HCT116 (cell line): Measurements from ENCODE around the gene RYR3. TPM values are rescaled to one million over a fixed set of nuclear protein-coding genes. Genes with fewer than 3 reads are reported as not detected.

Source experiments
- ATAC-seq: fragments of 200-7000 bp; cut with Tn5 transposase; 2 replicates; pipeline ENCODE4 v1.9.1; 2020; ENCODE audit warnings: mild to moderate bottlenecking, moderate library complexity
- BruUV-seq: library from RNA; stranded (reverse); fragments of 400-500 nt; replicated peaks from 2 replicates; lab custom pipeline; 2021; lab: Mats Ljungman, UMichigan
- CTCF ChIA-PET: fragments of 300-600 bp; sonication (Branson Sonifier 250); formaldehyde crosslinking; loops from one replicate; lab custom pipeline; 2021; ENCODE audit warnings: antibody characterized with exemption; lab: Charles Lee
- POLR2A ChIA-PET: fragments of 300-600, 350-600 bp; sonication (Branson Sonifier 250); formaldehyde crosslinking; loops from one replicate; lab custom pipeline; 2021; ENCODE audit warnings: antibody characterized with exemption; lab: Charles Lee
- RAD21 ChIA-PET, 2 experiments: fragments of 300-600 bp; sonication (Branson Sonifier 250); formaldehyde crosslinking; loops; one replicate each; lab custom pipeline; 2023; ENCODE audit warnings: low total read pairs in 2 of 2; ENCODE audit not compliant: uncharacterized antibody in 2 of 2, unreplicated experiment in 2 of 2, low non-redundant PET in 1 of 2; lab: Charles Lee
- DNase-seq: peaks from one replicate; pipeline ENCODE4 v3.0.0-alpha.2; 2010; ENCODE audit warnings: low read depth, low spot score
- H2AFZ ChIP-seq: fragments of 200-600 bp; shearing (Covaris generic), sonication (generic); 2 replicates; pipeline ENCODE4 v1.6.1; 2017; ENCODE audit warnings: low read depth, mixed run types, mixed read lengths, antibody characterized with exemption, low read length; ENCODE audit not compliant: poor library complexity, severe bottlenecking
- H3K27ac ChIP-seq: 2 replicates; pipeline ENCODE4 v1.5.1; 2012; ENCODE audit warnings: low read depth, low read length
- H3K27me3 ChIP-seq: fragments of 200-600 bp; sonication (generic); 2 replicates; pipeline ENCODE4 v1.6.1; 2016; ENCODE audit warnings: mixed run types, low read length, mixed read lengths; ENCODE audit not compliant: insufficient read depth
- H3K36me3 ChIP-seq, 2 experiments: fragments of 200-500 bp in 1 of 2; fragments of 200-600 bp in 1 of 2; sonication (Bioruptor generic) in 1 of 2; sonication (generic) in 1 of 2; 2 replicates each; pipeline versions ENCODE4 v1.5.1 to v1.6.1; 2014 to 2016; ENCODE audit warnings: low read length in 2 of 2, inconsistent platforms in 1 of 2, mixed read lengths in 1 of 2, mixed run types in 1 of 2; ENCODE audit not compliant: insufficient read depth in 2 of 2, control insufficient read depth in 1 of 2
- H3K4me1 ChIP-seq, 2 experiments: fragments of 200-600 bp in 1 of 2; sonication (generic) in 1 of 2; 2 replicates each; pipeline versions ENCODE4 v1.5.1 to v1.6.1; 2012 to 2017; ENCODE audit warnings: low read length in 2 of 2, inconsistent platforms in 1 of 2, mild to moderate bottlenecking in 1 of 2, mixed read lengths in 1 of 2, mixed run types in 1 of 2, moderate library complexity in 1 of 2; ENCODE audit not compliant: insufficient read depth in 2 of 2, control insufficient read depth in 1 of 2
- H3K4me2 ChIP-seq: fragments of 200-600 bp; sonication (generic); 2 replicates; pipeline ENCODE4 v1.6.1; 2017; ENCODE audit warnings: mixed run types, low read length, mixed read lengths
- H3K4me3 ChIP-seq, 2 experiments: fragments of 200-600 bp in 1 of 2; sonication (generic) in 1 of 2; replicated peaks in 1 of 2; 2 replicates each; pipeline ENCODE4 v1.5.1; 2011 to 2016; ENCODE audit warnings: low read length in 2 of 2, control low read depth in 1 of 2, low read depth in 1 of 2, mild to moderate bottlenecking in 1 of 2, mixed read lengths in 1 of 2, mixed run types in 1 of 2
- H3K79me2 ChIP-seq: fragments of 200-600 bp; sonication (generic); 2 replicates; pipeline ENCODE4 v1.6.1; 2017; ENCODE audit warnings: mild to moderate bottlenecking, mixed run types, low read length, moderate library complexity, mixed read lengths; ENCODE audit not compliant: insufficient read depth
- H3K9ac ChIP-seq: fragments of 200-600 bp; sonication (generic); 2 replicates; pipeline ENCODE4 v1.6.1; 2016; ENCODE audit warnings: low read length, mixed read lengths
- H3K9me2 ChIP-seq: fragments of 200-600 bp; sonication (generic), shearing (Covaris generic); 2 replicates; pipeline ENCODE4 v1.6.1; 2017; ENCODE audit warnings: mixed run types, mild to moderate bottlenecking, moderate library complexity; ENCODE audit not compliant: insufficient read depth
- H3K9me3 ChIP-seq, 2 experiments: fragments of 200-500 bp in 1 of 2; fragments of 200-600 bp in 1 of 2; sonication (Bioruptor generic) in 1 of 2; sonication (generic) in 1 of 2; 2 replicates each; pipeline ENCODE4 v1.6.1; 2014 to 2017; ENCODE audit warnings: low read length in 2 of 2, mixed read lengths in 2 of 2, inconsistent platforms in 1 of 2, low read depth in 1 of 2, mild to moderate bottlenecking in 1 of 2, mixed run types in 1 of 2, moderate library complexity in 1 of 2; ENCODE audit not compliant: control insufficient read depth in 1 of 2, insufficient read depth in 1 of 2
- H4K20me1 ChIP-seq: fragments of 200-600 bp; sonication (generic), shearing (Covaris generic); 2 replicates; pipeline ENCODE4 v1.6.1; 2017; ENCODE audit warnings: mixed run types, mild to moderate bottlenecking, moderate library complexity; ENCODE audit not compliant: insufficient read depth
- CBX3 ChIP-seq: IDR thresholded peaks from 2 replicates; pipeline ENCODE4 v1.6.1; 2012; ENCODE audit warnings: low read depth
- EGR1 ChIP-seq: IDR thresholded peaks from 2 replicates; pipeline ENCODE4 v1.6.1; 2012; ENCODE audit warnings: low read depth
- EZH2phosphoT487 ChIP-seq: fragments of 200-600 bp; IDR thresholded peaks from 2 replicates; pipeline ENCODE4 v1.6.1; 2018; ENCODE audit warnings: antibody characterized with exemption, borderline replicate concordance
- FOSL1 ChIP-seq: IDR thresholded peaks from 2 replicates; pipeline ENCODE4 v1.6.1; 2012; ENCODE audit warnings: low read depth
- JUND ChIP-seq: IDR thresholded peaks from 2 replicates; pipeline ENCODE4 v1.6.1; 2012
- POLR2A ChIP-seq: IDR thresholded peaks from 2 replicates; pipeline ENCODE4 v1.7.0; 2011; ENCODE audit warnings: borderline replicate concordance; ENCODE audit not compliant: insufficient read depth, insufficient read length; ENCODE audit errors: extremely low read depth
- SIN3A ChIP-seq: IDR thresholded peaks from 2 replicates; pipeline ENCODE4 v1.6.1; 2012; ENCODE audit warnings: low read depth
- SRF ChIP-seq: IDR thresholded peaks from 2 replicates; pipeline ENCODE4 v1.6.1; 2012; ENCODE audit warnings: low read depth
- YY1 ChIP-seq: IDR thresholded peaks from 2 replicates; pipeline ENCODE4 v1.6.1; 2011; ENCODE audit warnings: low read length, low read depth, moderate library complexity, mild to moderate bottlenecking; ENCODE audit not compliant: insufficient replicate concordance; ENCODE audit errors: extremely low read depth
- ZNF274 ChIP-seq: fragments of 200-500 bp; sonication (Bioruptor generic); IDR thresholded peaks from 2 replicates; pipeline ENCODE4 v1.6.1; 2014; ENCODE audit warnings: mild to moderate bottlenecking, low read depth, low read length, inconsistent platforms
- intact Hi-C: fragments of 100-400 bp; cut with micrococcal nuclease; formaldehyde crosslinking; loops from 2 replicates; pipeline ENCODE4 v1.10.0; 2022
- total RNA-seq: library from RNA; stranded (reverse); gene quantifications from one replicate; pipeline ENCODE4 v1.2.1, GENCODE V29; 2021; ENCODE audit not compliant: unreplicated experiment
- TF ChIP-seq, protein P1 (sequence below): IDR thresholded peaks from 2 replicates; pipeline ENCODE4 v1.6.1; 2012
- TF ChIP-seq, protein P2 (sequence below): IDR thresholded peaks from 2 replicates; pipeline ENCODE4 v1.6.1; 2012; ENCODE audit warnings: low read depth
- TF ChIP-seq, protein P3 (sequence below), 3 experiments: fragments of 200-600 bp in 1 of 3; sonication (generic) in 1 of 3; IDR thresholded peaks in 2 of 3; conservative IDR thresholded peaks in 1 of 3; 2 replicates each; pipeline ENCODE4 v1.5.1; 2012 to 2017; ENCODE audit warnings: low read depth in 2 of 3, low read length in 2 of 3, antibody characterized with exemption in 1 of 3, borderline replicate concordance in 1 of 3, control low read depth in 1 of 3, mild to moderate bottlenecking in 1 of 3, mixed read lengths in 1 of 3, mixed run types in 1 of 3, moderate library complexity in 1 of 3; ENCODE audit not compliant: insufficient read depth in 1 of 3

RYR3 gene
- total RNA-seq, 1 experiment from 2014 or later: not detected

DNA sequence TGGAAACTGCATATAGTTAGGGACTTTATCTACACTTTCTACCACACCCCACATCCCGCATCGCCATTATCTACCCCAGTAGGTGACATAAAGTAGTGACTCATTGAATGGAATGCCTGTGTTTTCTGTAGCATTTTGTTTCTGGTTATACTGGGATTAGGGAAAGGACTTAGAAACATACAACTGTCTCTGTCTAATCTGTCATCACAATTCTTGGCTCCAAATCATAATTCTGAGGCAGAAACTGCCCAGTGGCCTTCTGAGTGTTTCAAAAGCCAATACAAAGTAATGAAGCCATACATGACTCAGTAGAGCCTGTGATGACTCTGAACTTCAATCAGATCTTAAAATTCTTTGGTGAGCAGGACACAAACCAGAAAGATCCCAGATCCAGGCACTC is 541.8 kb downstream of the RYR3 start:
- BruUV-seq: no TSS peak
- Histone ChIP-seq H3K79me2 (no peaks in the 10 kb centered on the region), H3K4me2 (peak overlapping the region; percentile 4; the same call in 1 of the 2 replicates), H3K9me3 (no peaks in the 10 kb centered on the region), H3K4me1 (peaks cover 0 to 8% of the 10 kb centered on the region in 2 experiments; a peak in 1 of 4 replicates), H4K20me1 (no peaks in the 10 kb centered on the region), H3K9ac (no peak overlapping the region), H3K27me3 (no peaks in the 10 kb centered on the region), H3K4me3 (no peak overlapping the region)
- ChIA-PET RAD21 (no interaction called here), POLR2A (no interaction called here), CTCF (no interaction called here)
- intact Hi-C loops: no loop called here
- peak; percentile 61 for ATAC-seq
- no peak for DNase-seq
- TF ChIP-seq CBX3 (no peak), POLR2A (no peak), YY1 (no peak), FOSL1 (no peak), ZNF274 (no peak)
- TF ChIP-seq, protein P1, sequence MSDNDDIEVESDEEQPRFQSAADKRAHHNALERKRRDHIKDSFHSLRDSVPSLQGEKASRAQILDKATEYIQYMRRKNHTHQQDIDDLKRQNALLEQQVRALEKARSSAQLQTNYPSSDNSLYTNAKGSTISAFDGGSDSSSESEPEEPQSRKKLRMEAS: no peak
- TF ChIP-seq, all 23 proteins: peak for 0
- Histone ChIP-seq H2AFZ (no peak overlapping the region), H3K36me3 (no peaks in the 10 kb centered on the region), H3K9me2 (no peaks in the 10 kb centered on the region), H3K27ac (no peak overlapping the region)

DNA sequence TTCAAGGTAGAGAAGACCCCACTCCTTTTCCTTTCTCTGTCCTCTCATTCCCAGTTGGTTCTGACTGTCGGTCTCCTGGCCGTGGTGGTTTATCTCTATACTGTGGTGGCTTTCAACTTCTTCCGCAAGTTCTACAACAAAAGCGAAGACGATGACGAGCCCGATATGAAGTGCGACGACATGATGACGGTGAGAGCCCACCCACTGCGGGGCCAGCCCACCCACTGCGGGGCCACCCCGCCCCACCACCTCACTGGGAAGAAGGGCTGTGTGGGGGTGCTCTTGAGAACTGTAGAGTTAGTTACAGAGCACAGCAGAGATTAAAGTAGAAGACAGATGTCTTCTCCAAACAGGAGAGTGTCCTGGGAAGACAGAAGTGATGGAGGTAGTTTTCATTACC is 547.0 kb downstream of the RYR3 start:
- BruUV-seq: no TSS peak
- no peak overlapping the region for H2AFZ ChIP-seq
- H3K4me1 ChIP-seq: peaks cover 0 to 11% of the 10 kb centered on the region in 2 experiments; a peak in 2 of 4 replicates
- TF ChIP-seq YY1 (no peak), FOSL1 (no peak), EZH2phosphoT487 (no peak), JUND (no peak), EGR1 (no peak), SRF (no peak), SIN3A (no peak)
- TF ChIP-seq, protein P2, sequence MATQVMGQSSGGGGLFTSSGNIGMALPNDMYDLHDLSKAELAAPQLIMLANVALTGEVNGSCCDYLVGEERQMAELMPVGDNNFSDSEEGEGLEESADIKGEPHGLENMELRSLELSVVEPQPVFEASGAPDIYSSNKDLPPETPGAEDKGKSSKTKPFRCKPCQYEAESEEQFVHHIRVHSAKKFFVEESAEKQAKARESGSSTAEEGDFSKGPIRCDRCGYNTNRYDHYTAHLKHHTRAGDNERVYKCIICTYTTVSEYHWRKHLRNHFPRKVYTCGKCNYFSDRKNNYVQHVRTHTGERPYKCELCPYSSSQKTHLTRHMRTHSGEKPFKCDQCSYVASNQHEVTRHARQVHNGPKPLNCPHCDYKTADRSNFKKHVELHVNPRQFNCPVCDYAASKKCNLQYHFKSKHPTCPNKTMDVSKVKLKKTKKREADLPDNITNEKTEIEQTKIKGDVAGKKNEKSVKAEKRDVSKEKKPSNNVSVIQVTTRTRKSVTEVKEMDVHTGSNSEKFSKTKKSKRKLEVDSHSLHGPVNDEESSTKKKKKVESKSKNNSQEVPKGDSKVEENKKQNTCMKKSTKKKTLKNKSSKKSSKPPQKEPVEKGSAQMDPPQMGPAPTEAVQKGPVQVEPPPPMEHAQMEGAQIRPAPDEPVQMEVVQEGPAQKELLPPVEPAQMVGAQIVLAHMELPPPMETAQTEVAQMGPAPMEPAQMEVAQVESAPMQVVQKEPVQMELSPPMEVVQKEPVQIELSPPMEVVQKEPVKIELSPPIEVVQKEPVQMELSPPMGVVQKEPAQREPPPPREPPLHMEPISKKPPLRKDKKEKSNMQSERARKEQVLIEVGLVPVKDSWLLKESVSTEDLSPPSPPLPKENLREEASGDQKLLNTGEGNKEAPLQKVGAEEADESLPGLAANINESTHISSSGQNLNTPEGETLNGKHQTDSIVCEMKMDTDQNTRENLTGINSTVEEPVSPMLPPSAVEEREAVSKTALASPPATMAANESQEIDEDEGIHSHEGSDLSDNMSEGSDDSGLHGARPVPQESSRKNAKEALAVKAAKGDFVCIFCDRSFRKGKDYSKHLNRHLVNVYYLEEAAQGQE: no peak
- TF ChIP-seq, protein P3, sequence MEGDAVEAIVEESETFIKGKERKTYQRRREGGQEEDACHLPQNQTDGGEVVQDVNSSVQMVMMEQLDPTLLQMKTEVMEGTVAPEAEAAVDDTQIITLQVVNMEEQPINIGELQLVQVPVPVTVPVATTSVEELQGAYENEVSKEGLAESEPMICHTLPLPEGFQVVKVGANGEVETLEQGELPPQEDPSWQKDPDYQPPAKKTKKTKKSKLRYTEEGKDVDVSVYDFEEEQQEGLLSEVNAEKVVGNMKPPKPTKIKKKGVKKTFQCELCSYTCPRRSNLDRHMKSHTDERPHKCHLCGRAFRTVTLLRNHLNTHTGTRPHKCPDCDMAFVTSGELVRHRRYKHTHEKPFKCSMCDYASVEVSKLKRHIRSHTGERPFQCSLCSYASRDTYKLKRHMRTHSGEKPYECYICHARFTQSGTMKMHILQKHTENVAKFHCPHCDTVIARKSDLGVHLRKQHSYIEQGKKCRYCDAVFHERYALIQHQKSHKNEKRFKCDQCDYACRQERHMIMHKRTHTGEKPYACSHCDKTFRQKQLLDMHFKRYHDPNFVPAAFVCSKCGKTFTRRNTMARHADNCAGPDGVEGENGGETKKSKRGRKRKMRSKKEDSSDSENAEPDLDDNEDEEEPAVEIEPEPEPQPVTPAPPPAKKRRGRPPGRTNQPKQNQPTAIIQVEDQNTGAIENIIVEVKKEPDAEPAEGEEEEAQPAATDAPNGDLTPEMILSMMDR (IDR thresholded peaks at IDR 0.05 in 2 of 3, conservative IDR thresholded peaks at IDR 0.05 in 1 of 3; ENCODE audit: borderline replicate concordance in 1 of 3, insufficient read depth in 1 of 3, low read depth in 2 of 3, low read length in 2 of 3): no peak
- TF ChIP-seq, protein P1: no peak
- ATAC-seq (no peak), DNase-seq (no peak)
- no peaks in the 10 kb centered on the region for H3K9me3 ChIP-seq
- no peaks in the 10 kb centered on the region for H4K20me1 ChIP-seq
- H3K27ac ChIP-seq: no peak overlapping the region
- no peaks in the 10 kb centered on the region for H3K79me2 ChIP-seq
- no peak overlapping the region for H3K9ac ChIP-seq
- no peak overlapping the region for H3K4me2 ChIP-seq
- POLR2A ChIA-PET: no interaction called here
- no peaks in the 10 kb centered on the region for H3K27me3 ChIP-seq
- no peak overlapping the region for H3K4me3 ChIP-seq
- RAD21 ChIA-PET: no interaction called here
- CTCF ChIA-PET: no interaction called here
- intact Hi-C loops: no loop called here
- H3K36me3 ChIP-seq: no peaks in the 10 kb centered on the region
- H3K9me2 ChIP-seq: no peaks in the 10 kb centered on the region
